HG02759 (cell line): ENCODE data around the gene TBC1D16.
"Not testable (repeated sequence)": the region's sequence is repeated elsewhere in the genome, so short reads cannot be mapped to it uniquely, and the experiment has no call there.

ENCODE experiments used
- ATAC-seq: cut with Tn5 transposase; IDR thresholded peaks from one replicate; pipeline ENCODE4 v1.9.1; 2021; ENCODE audit warnings: mild to moderate bottlenecking, moderate library complexity; ENCODE audit not compliant: unreplicated experiment

The TBC1D16 gene

DNA sequence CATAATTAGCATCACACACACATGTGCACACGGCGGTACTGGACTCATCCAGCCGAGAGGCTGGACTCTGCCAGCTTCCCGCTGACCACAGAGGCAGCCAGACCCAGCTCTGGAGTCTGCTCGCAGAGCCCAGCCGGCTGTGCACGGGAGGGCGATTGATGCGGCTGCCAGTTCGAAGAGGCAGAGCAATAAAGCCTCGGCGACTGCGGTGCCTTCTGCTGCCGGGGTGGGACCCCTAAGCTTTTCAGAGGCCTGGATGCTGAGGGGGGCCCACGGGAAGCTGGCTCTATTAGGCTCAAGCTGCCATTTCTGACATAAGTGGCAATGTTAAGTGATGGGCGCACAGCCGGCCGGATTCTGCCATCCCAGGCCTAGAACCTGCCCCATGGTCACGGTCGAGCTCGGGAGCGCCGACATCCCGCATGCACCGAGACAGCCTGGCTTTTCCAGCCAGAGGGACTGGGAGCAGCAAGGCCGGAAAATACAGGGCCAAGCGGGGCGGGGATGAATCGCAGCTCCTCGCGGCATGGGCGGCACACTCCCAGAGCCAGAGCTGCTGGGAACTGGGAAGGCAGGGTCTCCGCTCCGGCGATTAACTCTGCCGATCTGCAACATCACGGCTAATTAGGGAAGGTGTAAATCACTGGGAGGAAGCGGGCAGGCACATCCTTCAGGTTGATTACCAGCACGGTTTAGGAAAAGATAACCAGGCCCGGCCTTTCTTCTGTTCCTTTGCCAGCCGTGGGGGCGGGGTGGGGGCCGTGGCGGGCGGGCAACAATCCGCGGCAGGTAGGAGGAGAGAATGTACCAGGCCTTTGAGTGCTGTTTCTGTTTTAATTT is 57.7 kb downstream of the TBC1D16 start:
- ATAC-seq, result no peak

DNA sequence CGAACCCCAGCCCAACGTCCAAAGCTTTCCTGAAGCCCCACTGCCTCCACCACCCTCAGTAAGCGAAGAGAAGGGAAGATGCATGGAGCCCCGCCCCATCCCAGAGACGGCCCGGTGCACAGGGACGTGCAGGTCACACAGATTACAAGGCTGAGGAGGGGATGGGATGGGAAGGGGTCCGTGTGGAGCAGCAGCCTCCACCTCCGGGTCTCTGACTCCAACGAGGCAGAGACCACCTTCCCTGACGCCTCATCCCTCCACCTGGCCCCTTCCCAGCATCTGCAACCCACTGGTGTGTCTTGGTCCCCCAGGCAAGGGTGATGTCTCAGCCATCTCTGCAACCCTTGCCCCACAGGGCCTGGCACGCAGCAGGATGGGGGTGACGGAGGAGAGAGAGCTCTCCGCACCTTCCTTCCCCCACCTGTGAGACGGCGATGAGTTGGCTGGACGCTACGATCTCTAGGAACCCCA is 58.5 kb downstream of the TBC1D16 start:
- no peak for ATAC-seq

DNA sequence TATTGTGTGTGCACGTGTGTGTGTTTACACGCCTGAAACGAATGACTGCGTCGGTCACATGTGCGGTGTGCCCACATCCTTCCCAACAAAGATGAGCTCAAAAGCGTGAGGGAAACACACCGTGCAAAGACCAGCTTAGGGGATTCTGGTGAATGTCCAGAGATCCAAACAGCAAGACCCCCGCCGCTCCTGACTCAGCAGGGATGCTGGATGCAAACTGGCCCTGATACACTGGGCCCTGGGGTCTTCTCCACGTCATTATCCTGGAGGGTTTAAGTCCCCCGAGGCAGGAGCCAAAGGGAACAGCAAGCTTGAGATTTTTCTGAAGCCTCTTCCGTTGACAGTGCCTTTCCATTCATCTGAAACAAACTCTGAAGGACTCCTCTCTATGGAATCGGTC is 59.2 kb downstream of the TBC1D16 start:
- no peak for ATAC-seq

DNA sequence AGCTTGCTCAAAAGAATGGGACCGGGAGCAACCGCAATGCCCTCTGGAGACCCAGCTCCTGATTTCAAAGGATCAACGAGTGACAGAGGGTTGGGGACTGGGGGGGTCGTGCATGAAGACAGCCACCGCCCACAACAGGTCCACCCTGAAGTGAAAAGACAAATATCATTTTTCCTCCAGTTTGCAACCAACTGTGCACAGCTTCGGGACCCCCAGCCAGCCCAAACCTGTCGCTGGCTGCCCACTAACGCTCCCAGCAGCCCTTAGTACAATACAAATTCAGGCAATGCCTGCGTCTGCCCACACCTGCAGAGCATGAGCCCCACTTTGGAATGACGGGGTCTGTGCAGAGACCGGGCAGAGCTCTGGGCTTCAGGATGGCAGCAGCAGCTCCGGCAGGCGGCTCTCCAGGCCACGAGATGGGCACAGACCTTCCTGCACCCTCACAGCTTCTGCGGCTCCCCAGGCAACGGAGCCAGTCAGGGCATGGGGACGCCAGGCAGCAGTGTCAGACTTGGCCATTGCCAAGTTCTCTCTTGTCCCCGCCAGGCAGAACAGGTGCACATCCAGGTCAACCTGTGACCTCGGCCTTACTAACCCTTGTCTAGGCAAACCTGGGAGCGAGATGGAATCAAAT is 60.1 kb downstream of the TBC1D16 start:
- no peak for ATAC-seq

DNA sequence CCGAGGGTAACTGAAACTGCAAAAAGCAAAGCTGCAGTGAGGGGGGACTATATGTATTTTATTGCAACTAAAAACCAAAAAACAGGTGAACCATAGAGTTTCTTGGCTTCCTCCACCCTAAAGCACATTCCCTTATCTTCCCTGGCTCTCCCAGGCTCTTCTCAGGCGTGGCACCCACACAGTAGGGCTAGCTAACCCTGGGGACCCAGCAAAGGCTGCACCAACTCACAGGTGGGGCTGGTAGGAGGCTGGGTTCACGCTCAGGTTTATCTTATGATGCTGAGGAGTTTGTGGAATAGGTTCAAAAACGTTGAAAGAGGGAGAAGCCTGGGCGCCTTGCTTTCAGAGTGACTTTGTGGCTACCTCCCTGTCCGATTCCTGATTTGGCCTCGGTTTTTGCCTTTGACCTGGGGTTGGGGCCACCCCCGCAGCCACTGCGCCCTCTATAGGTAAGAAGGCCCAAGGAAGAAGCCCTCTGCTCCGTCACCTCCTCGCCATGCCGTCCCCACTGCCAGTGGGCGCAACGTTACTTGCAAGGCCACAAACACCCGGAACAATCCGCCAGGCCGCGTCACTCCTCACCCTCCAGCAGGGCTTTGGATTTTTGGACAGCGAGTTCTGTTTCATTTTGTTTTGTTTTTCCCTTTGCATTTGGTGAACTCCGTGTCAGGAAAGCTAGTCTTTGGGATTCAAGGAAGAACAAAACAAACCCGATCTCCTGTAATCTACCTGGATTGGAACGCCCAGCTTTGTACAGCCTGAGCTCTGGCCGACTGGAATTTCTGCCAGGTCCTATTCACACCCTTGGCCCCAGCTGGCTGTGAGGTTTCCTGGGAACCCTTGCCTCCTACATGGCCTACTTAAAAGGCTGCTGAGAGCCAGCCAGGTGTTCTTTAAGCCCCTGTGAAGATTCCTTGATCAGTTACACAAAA is 60.8 kb downstream of the TBC1D16 start:
- ATAC-seq, result no peak

GRCh38 chr17:79971651-79972050 is 64.0 kb downstream of the TBC1D16 start:
- no peak for ATAC-seq

- no peak for ATAC-seq
These were observed 65.0 kb downstream of the TBC1D16 start for GRCh38 chr17:79970576-79971068.

- no peak for ATAC-seq
These were observed 65.8 kb downstream of the TBC1D16 start for GRCh38 chr17:79969906-79970305.

DNA sequence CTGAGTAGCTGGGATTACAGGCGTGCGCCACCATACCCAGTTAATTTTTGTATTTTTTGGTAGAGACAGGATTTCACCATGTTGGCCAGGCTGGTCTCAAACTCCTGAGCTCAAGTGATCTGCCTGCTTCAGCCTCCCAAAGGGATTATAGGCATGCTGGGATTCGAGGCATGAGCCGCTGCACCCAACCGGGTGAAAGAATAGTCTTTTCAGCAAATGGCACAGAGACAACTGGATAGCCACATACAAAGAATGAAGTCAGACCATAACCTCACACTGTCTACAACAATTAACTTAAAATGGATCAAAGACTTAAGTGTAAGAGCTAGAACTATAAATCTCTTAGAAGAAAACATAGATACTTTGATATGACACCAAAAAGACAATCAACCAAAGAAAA is 67.6 kb downstream of the TBC1D16 start:
- ATAC-seq, result no peak

DNA sequence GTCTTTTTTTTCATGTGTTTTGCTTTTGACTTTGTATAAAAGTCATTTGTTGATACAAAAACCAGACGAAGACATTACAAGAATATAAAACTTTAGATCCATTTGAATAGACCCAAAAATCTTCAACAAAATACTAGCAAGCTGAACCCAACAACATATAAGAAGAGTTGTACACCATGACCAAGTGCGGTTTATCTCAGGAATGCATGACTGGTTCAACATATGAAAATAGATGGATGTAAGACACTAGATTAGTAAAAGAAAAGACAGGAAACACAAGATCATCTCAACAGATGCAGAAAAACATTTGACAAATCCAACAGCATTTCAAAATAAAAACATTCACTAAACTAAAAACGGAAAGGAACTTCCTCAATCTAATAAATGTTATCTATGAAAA is 69.0 kb downstream of the TBC1D16 start:
- no peak for ATAC-seq

GRCh38 chr17:79965806-79966205 is 69.9 kb downstream of the TBC1D16 start:
- ATAC-seq, result no peak

GRCh38 chr17:79962467-79962866 is 73.2 kb downstream of the TBC1D16 start:
- ATAC-seq, result not testable (repeated sequence)

DNA sequence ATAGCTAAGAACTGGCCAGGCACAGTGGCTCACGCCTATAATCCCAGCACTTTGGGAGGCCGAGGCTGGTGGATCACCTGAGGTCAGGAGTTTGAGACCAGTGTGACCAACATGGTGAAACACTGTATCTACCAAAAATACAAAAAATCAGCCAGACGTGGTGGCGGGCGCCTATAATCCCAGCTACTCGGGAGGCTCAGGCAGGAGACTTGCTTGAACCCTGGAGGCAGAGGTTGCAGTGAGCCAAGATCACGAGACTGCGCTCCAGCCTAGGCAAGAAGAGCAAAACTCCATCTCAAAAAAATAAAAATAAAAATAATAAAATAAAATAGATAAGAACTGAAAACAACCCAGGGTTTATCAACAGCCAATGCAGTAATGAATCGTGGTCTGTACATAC is 74.1 kb downstream of the TBC1D16 start:
- ATAC-seq, result not testable (repeated sequence)

DNA sequence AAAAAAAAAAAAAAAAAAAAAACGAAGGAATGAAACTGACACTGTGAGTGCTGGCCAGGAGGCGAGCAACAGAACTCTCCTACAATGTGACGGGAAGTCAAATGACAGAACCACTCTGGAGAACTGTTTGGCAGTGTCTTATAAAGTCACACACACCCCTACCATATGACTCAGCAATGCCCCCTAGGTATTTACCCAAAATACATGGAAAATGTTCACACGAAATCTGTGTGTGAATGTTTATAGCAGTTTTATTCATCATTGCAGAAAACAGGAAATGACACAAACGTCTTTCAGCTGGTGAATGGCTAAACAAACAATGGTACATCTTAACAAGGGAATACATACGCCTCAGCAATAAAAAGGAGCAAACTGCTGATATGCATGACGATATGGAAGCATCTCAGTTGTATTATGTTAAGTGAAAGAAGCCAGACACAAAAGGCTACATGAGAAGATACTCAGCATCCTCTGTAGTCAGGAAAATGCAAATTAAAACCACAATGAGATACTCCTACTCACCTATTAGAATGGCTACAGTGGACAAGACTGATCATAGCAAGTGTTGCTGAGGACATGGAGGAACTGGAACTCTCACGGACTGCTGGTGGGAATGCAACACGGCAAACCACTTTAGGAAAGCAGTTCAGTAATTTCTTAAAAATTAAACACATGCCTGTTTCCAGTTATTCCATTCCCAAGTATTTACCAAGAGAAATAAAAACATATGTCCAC is 74.7 kb downstream of the TBC1D16 start:
- ATAC-seq, result no peak

DNA sequence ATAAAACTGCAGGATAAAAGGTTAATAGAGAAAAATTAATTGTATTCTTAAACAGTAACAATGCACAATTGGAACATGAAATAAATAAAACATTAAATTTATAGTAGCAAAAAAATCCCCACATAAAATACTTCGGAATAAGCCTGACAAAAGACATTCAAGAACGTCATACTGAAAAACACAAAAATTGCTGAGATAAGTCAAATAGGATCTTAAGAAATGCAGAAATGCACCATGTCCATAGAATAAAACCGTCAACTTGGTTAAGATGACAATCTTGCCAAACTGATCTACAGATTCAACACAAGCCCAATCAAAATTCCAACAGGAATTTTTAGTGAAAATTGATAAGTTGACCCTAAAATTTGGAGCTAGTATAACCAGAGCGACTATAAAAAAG is 76.6 kb downstream of the TBC1D16 start:
- ATAC-seq, result no peak

DNA sequence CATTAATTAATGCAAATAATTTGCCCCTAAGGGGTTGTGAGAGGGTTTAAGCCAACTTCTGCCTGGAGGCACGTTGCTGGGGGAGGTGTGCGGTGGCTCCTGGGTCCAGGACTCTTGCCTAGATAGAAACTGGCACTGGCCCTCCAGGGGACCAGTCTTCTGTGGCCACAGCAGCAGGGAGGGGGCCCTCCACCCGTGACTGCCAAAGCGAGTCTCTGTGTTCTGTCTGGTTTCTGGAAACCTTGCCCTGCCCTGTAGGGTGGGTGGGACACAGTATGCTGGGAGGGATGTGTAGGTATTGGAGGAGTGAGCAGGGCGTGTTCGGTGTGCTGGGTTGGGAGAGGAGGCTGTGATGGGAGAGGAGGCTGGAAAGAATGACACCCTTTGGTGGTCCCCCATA is 78.8 kb downstream of the TBC1D16 start:
- no peak for ATAC-seq

DNA sequence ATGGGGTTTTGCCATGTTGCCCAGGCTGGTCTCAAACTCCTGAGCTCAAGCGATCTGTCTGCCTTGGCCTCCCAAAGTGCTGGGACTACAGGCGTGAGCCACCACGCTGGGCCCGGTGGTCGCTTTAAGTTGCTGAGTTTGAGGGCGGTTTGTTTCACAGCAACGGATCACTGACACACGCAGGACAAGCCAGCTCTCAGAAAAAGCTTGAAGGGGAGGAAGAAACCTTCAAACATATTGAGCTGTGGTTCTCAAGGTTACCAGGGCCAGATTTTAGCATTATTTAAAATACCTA is 79.3 kb downstream of the TBC1D16 start:
- ATAC-seq, result not testable (repeated sequence)

DNA sequence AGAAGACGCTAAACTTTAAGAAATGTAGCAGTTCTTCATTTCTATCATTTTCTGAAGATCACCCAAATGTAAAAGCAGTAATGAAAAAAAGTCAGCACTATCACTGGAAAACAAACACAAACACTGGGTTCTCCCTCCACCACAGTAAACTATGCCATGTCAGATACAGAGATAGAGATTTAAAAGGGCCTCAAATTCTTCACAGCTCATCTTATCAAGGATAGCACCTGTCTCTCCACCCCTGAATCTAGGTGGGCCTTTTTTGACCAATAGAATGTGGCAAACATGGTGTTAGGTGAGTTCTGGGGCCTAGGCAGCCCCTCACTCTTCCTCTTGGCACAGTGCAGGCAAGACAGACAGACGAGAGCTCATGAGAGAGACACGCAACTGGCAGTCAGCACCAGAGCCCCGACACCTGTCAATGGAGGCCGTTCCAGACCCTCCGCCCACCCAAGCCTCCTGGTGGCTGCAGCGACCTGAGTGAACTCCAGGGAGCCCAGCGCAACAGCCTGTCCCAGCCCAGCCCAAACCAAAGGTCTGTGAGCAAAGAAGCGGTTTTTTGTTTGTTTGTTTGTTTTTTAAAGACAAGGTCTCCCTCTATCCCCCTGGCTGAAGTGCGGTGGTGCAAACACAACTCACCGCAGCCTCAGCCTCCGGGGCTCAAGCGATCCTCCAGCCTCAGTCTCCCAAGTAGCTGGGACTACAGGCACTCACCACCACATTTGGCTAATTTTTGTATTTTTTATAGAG is 79.8 kb downstream of the TBC1D16 start:
- no peak for ATAC-seq

DNA sequence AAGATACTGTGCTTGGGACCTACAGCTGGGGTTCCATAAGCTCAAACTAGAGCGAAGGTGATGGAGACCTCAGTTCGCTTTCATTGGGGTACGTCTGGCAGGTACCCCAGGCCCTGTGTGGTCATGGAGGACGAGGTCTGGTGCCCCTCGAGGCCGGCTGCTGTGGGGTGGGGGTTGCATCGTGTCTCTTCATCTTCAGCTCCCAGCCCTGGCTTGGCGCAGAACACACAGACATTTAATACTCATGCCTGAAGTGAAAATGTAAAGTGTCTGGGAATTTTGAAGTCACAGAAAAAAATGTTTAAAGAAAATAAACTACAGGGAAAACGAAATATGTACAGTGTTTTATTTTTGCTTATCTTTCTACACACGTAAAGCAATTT is 80.5 kb downstream of the TBC1D16 start:
- ATAC-seq, result no peak
